Measurements from ENCODE around the gene SHQ1. TPM values are rescaled to one million over a fixed set of nuclear protein-coding genes. Genes with fewer than 3 reads are reported as not detected.

SHQ1 gene
- total RNA-seq, 3 donors from 2014 or later: 18.1 to 31.6 (median 21.4) TPM

DNA sequence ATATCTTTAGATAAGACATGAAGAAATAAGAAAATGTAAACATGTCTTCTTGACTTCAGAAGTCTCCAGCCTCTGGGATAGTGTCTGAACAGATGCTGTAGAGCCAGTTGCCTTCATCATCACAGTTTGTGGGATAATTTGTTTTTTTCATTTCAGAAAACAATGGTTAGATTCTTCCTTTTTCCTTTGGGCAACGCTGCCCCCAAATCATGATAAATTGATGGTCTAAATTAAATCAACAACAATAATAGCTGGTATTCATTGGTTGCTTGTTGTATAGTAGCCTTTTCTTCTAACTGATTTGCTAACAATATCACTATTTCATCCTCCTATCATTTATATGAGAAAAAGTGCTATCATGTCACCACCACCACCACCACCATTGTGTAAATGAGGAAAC lies 12.6 kb upstream of the SHQ1 start:
- Histone ChIP-seq H3K4me1 (ENCODE audit: low read depth) (peaks cover 3% of the 10 kb centered on the region), H3K4me3 (no peak overlapping the region), H3K9me3 (no peaks in the 10 kb centered on the region), H3K36me3 (ENCODE audit: low read depth) (no peaks in the 10 kb centered on the region)
- no peak for ATAC-seq
- no peak for DNase-seq
- TF ChIP-seq, protein P1, sequence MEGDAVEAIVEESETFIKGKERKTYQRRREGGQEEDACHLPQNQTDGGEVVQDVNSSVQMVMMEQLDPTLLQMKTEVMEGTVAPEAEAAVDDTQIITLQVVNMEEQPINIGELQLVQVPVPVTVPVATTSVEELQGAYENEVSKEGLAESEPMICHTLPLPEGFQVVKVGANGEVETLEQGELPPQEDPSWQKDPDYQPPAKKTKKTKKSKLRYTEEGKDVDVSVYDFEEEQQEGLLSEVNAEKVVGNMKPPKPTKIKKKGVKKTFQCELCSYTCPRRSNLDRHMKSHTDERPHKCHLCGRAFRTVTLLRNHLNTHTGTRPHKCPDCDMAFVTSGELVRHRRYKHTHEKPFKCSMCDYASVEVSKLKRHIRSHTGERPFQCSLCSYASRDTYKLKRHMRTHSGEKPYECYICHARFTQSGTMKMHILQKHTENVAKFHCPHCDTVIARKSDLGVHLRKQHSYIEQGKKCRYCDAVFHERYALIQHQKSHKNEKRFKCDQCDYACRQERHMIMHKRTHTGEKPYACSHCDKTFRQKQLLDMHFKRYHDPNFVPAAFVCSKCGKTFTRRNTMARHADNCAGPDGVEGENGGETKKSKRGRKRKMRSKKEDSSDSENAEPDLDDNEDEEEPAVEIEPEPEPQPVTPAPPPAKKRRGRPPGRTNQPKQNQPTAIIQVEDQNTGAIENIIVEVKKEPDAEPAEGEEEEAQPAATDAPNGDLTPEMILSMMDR (IDR thresholded peaks at IDR 0.05): no peak
- intact Hi-C loops (cut with DNase I, micrococcal nuclease): no loop called here

DNA sequence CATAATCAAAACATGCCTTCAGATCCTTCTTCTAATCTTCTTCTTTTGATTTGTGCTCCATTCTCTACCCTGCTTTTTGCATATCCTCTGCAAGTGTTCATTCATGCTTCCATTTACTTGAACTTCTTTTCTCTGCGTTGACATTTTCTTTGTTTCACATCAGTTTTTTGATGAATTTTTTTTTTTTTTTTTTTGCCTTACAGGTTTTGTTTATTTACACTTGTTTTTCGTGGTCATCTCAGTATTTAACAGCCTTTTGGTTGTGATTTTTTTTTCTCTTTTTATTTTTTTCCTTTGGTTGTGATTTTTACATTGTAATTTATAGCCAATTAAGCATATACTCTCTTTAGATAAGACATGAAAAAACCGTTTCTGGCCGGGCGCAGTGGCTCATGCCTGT lies 11.8 kb upstream of the SHQ1 start:
- intact Hi-C loops (cut with DNase I, micrococcal nuclease): no loop called here
- DNase-seq (no peak), ATAC-seq (no peak)
- Histone ChIP-seq H3K9me3 (no peaks in the 10 kb centered on the region), H3K36me3 (ENCODE audit: low read depth) (no peaks in the 10 kb centered on the region), H3K4me1 (ENCODE audit: low read depth) (peaks cover 3% of the 10 kb centered on the region), H3K4me3 (no peak overlapping the region)
- TF ChIP-seq, protein P1 (IDR thresholded peaks at IDR 0.05): no peak

DNA sequence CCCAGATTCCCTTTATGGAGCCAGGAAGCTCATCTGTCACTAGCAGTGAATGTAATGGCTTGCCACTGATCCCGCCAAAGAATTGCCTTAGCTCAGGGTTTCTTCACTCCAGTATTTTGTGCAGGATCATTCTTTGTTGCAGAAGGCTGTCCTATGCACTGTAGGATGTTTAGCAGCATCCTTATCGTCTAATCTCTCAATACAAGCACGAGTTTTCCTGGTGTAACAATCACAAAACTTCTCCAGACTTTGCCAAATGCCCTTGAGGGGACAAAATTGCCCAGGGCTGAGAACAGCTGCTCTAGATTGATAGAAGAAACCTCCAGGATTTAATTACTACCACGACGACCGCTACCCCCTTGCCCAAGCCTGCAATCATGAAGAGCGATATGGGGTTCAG lies 6.8 kb upstream of the SHQ1 start:
- DNase-seq: no peak
- TF ChIP-seq, protein P1 (IDR thresholded peaks at IDR 0.05): no peak
- no peak for ATAC-seq
- H3K4me3 ChIP-seq: no peak overlapping the region
- no peaks in the 10 kb centered on the region for H3K4me1 ChIP-seq (ENCODE audit: low read depth)
- H3K36me3 ChIP-seq (ENCODE audit: low read depth): no peaks in the 10 kb centered on the region
- H3K9me3 ChIP-seq: no peaks in the 10 kb centered on the region
- intact Hi-C loops (cut with DNase I, micrococcal nuclease): no loop called here

DNA sequence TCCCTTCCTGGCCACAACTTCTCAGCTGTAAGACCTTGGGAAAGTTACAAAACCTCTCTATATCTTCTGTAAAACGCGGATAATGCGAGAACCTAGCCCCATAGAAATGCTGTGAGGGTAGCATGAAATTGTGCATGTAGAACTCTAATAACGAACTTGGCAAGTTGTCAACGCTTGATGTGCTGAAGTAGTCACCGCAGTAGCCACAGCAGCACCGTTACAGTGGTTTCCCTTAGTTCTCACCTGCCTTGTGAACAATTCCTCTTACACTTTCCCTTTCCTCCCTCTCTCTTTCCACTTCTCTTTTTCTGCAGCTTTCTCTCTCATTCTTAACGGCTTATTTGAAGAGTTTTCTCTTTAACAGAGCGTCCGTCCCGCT lies 447 bp upstream of the SHQ1 start:
- H3K4me3 ChIP-seq: no peak overlapping the region
- H3K9me3 ChIP-seq: no peaks in the 10 kb centered on the region
- TF ChIP-seq, protein P1 (IDR thresholded peaks at IDR 0.05): no peak
- peak; percentile 11 for ATAC-seq
- no peaks in the 10 kb centered on the region for H3K36me3 ChIP-seq (ENCODE audit: low read depth)
- DNase-seq: no peak
- H3K4me1 ChIP-seq (ENCODE audit: low read depth): peaks cover 18% of the 10 kb centered on the region
- intact Hi-C loops (cut with DNase I, micrococcal nuclease): no loop called here

DNA sequence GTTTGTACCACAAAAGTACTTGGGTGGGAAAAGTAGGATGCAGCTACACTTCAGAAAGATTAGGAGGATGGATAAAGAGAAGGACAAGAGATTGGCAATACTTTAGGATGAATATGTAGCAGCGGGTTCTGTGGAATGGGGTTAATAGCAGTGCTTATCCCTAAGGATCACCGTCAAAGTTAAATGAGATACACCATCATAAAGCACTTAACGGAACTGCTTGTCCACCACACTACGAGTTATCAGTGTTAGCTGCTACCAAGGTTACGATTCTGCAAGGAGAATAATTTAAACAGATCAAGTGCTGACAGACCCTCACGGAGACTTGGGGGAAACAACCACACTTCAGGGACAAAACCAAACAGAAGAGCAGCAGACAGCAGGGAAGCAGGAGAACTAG lies 963 bp downstream of the SHQ1 start:
- H3K4me1 ChIP-seq (ENCODE audit: low read depth): peaks cover 18% of the 10 kb centered on the region
- DNase-seq: no peak
- TF ChIP-seq, protein P1 (IDR thresholded peaks at IDR 0.05): no peak
- intact Hi-C loops (cut with DNase I, micrococcal nuclease): no loop called here
- H3K4me3 ChIP-seq: no peak overlapping the region
- no peak for ATAC-seq
- H3K9me3 ChIP-seq: no peaks in the 10 kb centered on the region
- no peaks in the 10 kb centered on the region for H3K36me3 ChIP-seq (ENCODE audit: low read depth)

DNA sequence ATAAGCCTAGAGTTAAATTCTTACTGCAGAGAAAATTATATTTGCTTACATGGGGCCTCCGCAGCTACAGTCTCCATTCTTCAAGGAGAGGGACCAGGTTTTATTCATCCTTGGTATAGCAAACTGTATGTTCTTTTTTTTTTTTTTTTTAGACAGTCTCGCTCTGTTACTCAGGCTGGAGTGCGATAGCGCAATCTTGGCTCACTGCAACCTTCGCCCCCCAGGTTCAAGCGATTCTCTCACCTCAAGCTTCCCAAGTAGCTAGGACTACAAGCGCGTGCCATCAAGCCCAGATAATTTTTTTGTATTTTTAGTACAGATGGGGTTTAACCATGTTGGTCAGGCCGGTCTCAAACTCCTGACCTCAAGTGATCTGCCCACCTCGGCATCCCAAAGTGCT lies 2.1 kb downstream of the SHQ1 start:
- intact Hi-C loops (cut with DNase I, micrococcal nuclease): no loop called here
- DNase-seq: no peak
- Histone ChIP-seq H3K9me3 (no peaks in the 10 kb centered on the region), H3K36me3 (ENCODE audit: low read depth) (no peaks in the 10 kb centered on the region), H3K4me1 (ENCODE audit: low read depth) (peaks cover 18% of the 10 kb centered on the region), H3K4me3 (no peak overlapping the region)
- ATAC-seq: no peak
- TF ChIP-seq, protein P1 (IDR thresholded peaks at IDR 0.05): no peak

Measured in mucosa of descending colon (tissue), 3 donors.